Neural cell (in vitro differentiated cells): ENCODE results near the gene STAT4. TPM values are rescaled to one million over a fixed set of nuclear protein-coding genes. Genes with fewer than 3 reads are reported as not detected.

Experiments
- H2AFZ ChIP-seq: fragments of 200-600, 300-800 bp; sonication (generic), shearing (Covaris generic); 2 replicates; pipeline ENCODE4 v1.6.0; 2014; ENCODE audit warnings: low read depth, mild to moderate bottlenecking, antibody characterized with exemption, low read length, moderate library complexity
- H3F3A ChIP-seq: fragments of 200-600 bp; shearing (Covaris generic); 2 replicates; pipeline ENCODE4 v1.6.1; 2016; ENCODE audit warnings: mild to moderate bottlenecking, moderate library complexity, mixed read lengths, antibody characterized with exemption, low read length; ENCODE audit not compliant: insufficient read depth, poor library complexity, severe bottlenecking
- H3K27ac ChIP-seq: fragments of 200-600, 300-800 bp; sonication (generic), shearing (Covaris generic); 2 replicates; pipeline ENCODE4 v1.5.1; 2014; ENCODE audit warnings: mild to moderate bottlenecking, low read length, moderate library complexity
- H3K27me3 ChIP-seq: fragments of 300-800, 200-600 bp; sonication (generic), shearing (Covaris generic); 2 replicates; pipeline ENCODE4 v1.6.0; 2014; ENCODE audit warnings: mild to moderate bottlenecking, low read depth, low read length, moderate library complexity; ENCODE audit not compliant: insufficient read depth
- H3K36me3 ChIP-seq: fragments of 300-800, 200-600 bp; sonication (generic), shearing (Covaris generic); 2 replicates; pipeline ENCODE4 v1.5.1; 2014; ENCODE audit warnings: mild to moderate bottlenecking, antibody characterized with exemption, low read length, moderate library complexity; ENCODE audit not compliant: insufficient read depth
- H3K4me2 ChIP-seq: fragments of 300-800, 200-600 bp; sonication (generic), shearing (Covaris generic); 2 replicates; pipeline ENCODE4 v1.6.0; 2014; ENCODE audit warnings: mild to moderate bottlenecking, low read length
- H3K4me3 ChIP-seq: fragments of 300-800, 200-600 bp; sonication (generic), shearing (Covaris generic); 2 replicates; pipeline ENCODE4 v1.5.1; 2014; ENCODE audit warnings: mild to moderate bottlenecking, low read length, moderate library complexity
- H3K79me2 ChIP-seq: fragments of 200-600 bp; shearing (Covaris generic); replicated peaks from 2 replicates; pipeline ENCODE4 v1.6.0; 2014; ENCODE audit warnings: mild to moderate bottlenecking, low read length, moderate library complexity; ENCODE audit not compliant: insufficient read depth
- H3K9ac ChIP-seq: fragments of 300-800, 200-600 bp; sonication (generic), shearing (Covaris generic); 2 replicates; pipeline ENCODE4 v1.6.1; 2016; ENCODE audit warnings: mild to moderate bottlenecking, low read length, mixed read lengths
- H3K9me2 ChIP-seq: fragments of 200-600 bp; shearing (Covaris generic); 2 replicates; pipeline ENCODE4 v1.6.1; 2016; ENCODE audit warnings: mild to moderate bottlenecking, low read length, mixed read lengths; ENCODE audit not compliant: insufficient read depth
- H3K9me3 ChIP-seq: fragments of 200-600, 300-800 bp; sonication (generic), shearing (Covaris generic); 2 replicates; pipeline ENCODE4 v1.6.1; 2016; ENCODE audit warnings: mild to moderate bottlenecking, mixed run types, low read length, moderate library complexity, mixed read lengths
- H4K20me1 ChIP-seq: fragments of 200-600 bp; shearing (Covaris generic); 2 replicates; pipeline ENCODE4 v1.6.1; 2016; ENCODE audit warnings: mild to moderate bottlenecking, mixed run types; ENCODE audit not compliant: insufficient read depth
- EP300 ChIP-seq: fragments of 450-650 bp; conservative IDR thresholded peaks from 2 replicates; pipeline ENCODE4 v1.6.1; 2014; ENCODE audit warnings: antibody characterized with exemption, mild to moderate bottlenecking, moderate library complexity; ENCODE audit not compliant: poor library complexity, severe bottlenecking
- EZH2 ChIP-seq: fragments of 200-600, 300-800 bp; shearing (Covaris generic), sonication (generic); IDR thresholded peaks from 2 replicates; pipeline ENCODE4 v1.6.1; 2014; ENCODE audit warnings: antibody characterized with exemption, low read length, borderline replicate concordance, mild to moderate bottlenecking; ENCODE audit not compliant: insufficient read depth, poor library complexity, severe bottlenecking
- MXI1 ChIP-seq: fragments of 450-650 bp; conservative IDR thresholded peaks from 2 replicates; pipeline ENCODE4 v1.6.1; 2014; ENCODE audit warnings: antibody characterized with exemption, mild to moderate bottlenecking; ENCODE audit not compliant: poor library complexity, severe bottlenecking
- POLR2AphosphoS5 ChIP-seq: IDR thresholded peaks from 2 replicates; pipeline ENCODE4 v1.6.1; 2012
- RAD21 ChIP-seq: fragments of 450-650 bp; conservative IDR thresholded peaks from 2 replicates; pipeline ENCODE4 v1.6.1; 2014; ENCODE audit warnings: antibody characterized with exemption, mild to moderate bottlenecking, moderate library complexity
- SMC3 ChIP-seq: fragments of 450-650 bp; conservative IDR thresholded peaks from 2 replicates; pipeline ENCODE4 v1.6.1; 2014; ENCODE audit warnings: antibody characterized with exemption, mild to moderate bottlenecking, moderate library complexity; ENCODE audit not compliant: poor library complexity
- TAF1 ChIP-seq: IDR thresholded peaks from 2 replicates; pipeline ENCODE4 v1.6.1; 2012; ENCODE audit warnings: low read depth
- polyA plus RNA-seq: library from polyadenylated mRNA; depleted of rRNA; stranded (reverse); fragments of >200 nt; gene quantifications from 2 replicates; pipeline ENCODE4 v1.2.3, GENCODE V29; 2014
- TF ChIP-seq, protein P1 (sequence below): fragments of 450-650 bp; IDR thresholded peaks from 2 replicates; pipeline ENCODE4 v1.5.1; 2014; ENCODE audit warnings: antibody characterized with exemption, mild to moderate bottlenecking, moderate library complexity; ENCODE audit not compliant: poor library complexity, severe bottlenecking
- TF ChIP-seq, protein P2 (sequence below): IDR thresholded peaks from 2 replicates; pipeline ENCODE4 v1.6.1; 2012; ENCODE audit warnings: borderline replicate concordance

The STAT4 gene
- polyA plus RNA-seq, 1 donor from 2014 or later, result 3.7 TPM

- no peaks in the 10 kb centered on the region for H4K20me1 ChIP-seq
- H2AFZ ChIP-seq, result no peak overlapping the region
- no peaks in the 10 kb centered on the region for H3K36me3 ChIP-seq
- H3K4me3 ChIP-seq, result peak overlapping the region; percentile 87
- no peaks in the 10 kb centered on the region for H3K9me3 ChIP-seq
- H3F3A ChIP-seq, result no peaks in the 10 kb centered on the region
- no peak overlapping the region for H3K9ac ChIP-seq
- H3K27ac ChIP-seq, result no peak overlapping the region
- H3K27me3 ChIP-seq, result peaks cover 7% of the 10 kb centered on the region
- no peaks in the 10 kb centered on the region for H3K79me2 ChIP-seq
- H3K4me2 ChIP-seq, result no peak overlapping the region
- H3K9me2 ChIP-seq, result no peaks in the 10 kb centered on the region
- no peak for TF ChIP-seq POLR2AphosphoS5
- no peak for TF ChIP-seq EP300
- TF ChIP-seq EZH2, result no peak
- TF ChIP-seq SMC3, result no peak
- TF ChIP-seq, protein P1, sequence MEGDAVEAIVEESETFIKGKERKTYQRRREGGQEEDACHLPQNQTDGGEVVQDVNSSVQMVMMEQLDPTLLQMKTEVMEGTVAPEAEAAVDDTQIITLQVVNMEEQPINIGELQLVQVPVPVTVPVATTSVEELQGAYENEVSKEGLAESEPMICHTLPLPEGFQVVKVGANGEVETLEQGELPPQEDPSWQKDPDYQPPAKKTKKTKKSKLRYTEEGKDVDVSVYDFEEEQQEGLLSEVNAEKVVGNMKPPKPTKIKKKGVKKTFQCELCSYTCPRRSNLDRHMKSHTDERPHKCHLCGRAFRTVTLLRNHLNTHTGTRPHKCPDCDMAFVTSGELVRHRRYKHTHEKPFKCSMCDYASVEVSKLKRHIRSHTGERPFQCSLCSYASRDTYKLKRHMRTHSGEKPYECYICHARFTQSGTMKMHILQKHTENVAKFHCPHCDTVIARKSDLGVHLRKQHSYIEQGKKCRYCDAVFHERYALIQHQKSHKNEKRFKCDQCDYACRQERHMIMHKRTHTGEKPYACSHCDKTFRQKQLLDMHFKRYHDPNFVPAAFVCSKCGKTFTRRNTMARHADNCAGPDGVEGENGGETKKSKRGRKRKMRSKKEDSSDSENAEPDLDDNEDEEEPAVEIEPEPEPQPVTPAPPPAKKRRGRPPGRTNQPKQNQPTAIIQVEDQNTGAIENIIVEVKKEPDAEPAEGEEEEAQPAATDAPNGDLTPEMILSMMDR, result no peak
- no peak for TF ChIP-seq RAD21
- TF ChIP-seq MXI1, result no peak
- TF ChIP-seq TAF1, result no peak
- TF ChIP-seq, protein P2, sequence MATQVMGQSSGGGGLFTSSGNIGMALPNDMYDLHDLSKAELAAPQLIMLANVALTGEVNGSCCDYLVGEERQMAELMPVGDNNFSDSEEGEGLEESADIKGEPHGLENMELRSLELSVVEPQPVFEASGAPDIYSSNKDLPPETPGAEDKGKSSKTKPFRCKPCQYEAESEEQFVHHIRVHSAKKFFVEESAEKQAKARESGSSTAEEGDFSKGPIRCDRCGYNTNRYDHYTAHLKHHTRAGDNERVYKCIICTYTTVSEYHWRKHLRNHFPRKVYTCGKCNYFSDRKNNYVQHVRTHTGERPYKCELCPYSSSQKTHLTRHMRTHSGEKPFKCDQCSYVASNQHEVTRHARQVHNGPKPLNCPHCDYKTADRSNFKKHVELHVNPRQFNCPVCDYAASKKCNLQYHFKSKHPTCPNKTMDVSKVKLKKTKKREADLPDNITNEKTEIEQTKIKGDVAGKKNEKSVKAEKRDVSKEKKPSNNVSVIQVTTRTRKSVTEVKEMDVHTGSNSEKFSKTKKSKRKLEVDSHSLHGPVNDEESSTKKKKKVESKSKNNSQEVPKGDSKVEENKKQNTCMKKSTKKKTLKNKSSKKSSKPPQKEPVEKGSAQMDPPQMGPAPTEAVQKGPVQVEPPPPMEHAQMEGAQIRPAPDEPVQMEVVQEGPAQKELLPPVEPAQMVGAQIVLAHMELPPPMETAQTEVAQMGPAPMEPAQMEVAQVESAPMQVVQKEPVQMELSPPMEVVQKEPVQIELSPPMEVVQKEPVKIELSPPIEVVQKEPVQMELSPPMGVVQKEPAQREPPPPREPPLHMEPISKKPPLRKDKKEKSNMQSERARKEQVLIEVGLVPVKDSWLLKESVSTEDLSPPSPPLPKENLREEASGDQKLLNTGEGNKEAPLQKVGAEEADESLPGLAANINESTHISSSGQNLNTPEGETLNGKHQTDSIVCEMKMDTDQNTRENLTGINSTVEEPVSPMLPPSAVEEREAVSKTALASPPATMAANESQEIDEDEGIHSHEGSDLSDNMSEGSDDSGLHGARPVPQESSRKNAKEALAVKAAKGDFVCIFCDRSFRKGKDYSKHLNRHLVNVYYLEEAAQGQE, result no peak
These were observed 131.4 kb downstream of the STAT4 start for GRCh38 chr2:191019376-191019775.

GRCh38 chr2:191018643-191019119 lies 132.1 kb downstream of the STAT4 start:
- H3K9me3 ChIP-seq, result no peaks in the 10 kb centered on the region
- H4K20me1 ChIP-seq, result no peaks in the 10 kb centered on the region
- H3K4me3 ChIP-seq, result no peak overlapping the region
- H2AFZ ChIP-seq, result no peak overlapping the region
- H3K9ac ChIP-seq, result no peak overlapping the region
- H3K27me3 ChIP-seq, result peaks cover 7% of the 10 kb centered on the region
- no peak for TF ChIP-seq TAF1
- no peak for TF ChIP-seq MXI1
- TF ChIP-seq RAD21, result no peak
- TF ChIP-seq, protein P2, result no peak
- TF ChIP-seq POLR2AphosphoS5, result no peak
- TF ChIP-seq SMC3, result no peak
- TF ChIP-seq EZH2, result no peak
- TF ChIP-seq EP300, result no peak
- TF ChIP-seq, protein P1, result no peak
- H3F3A ChIP-seq, result no peaks in the 10 kb centered on the region
- no peaks in the 10 kb centered on the region for H3K79me2 ChIP-seq
- no peaks in the 10 kb centered on the region for H3K9me2 ChIP-seq
- H3K36me3 ChIP-seq, result no peaks in the 10 kb centered on the region
- H3K27ac ChIP-seq, result no peak overlapping the region
- H3K4me2 ChIP-seq, result no peak overlapping the region
